HG03064 (cell line): ENCODE data around the gene LRP1B.

ENCODE experiments used
- ATAC-seq: cut with Tn5 transposase; IDR thresholded peaks from one replicate; pipeline ENCODE4 v1.9.1; 2021; ENCODE audit warnings: low read depth; ENCODE audit not compliant: unreplicated experiment

The LRP1B gene

GRCh38 chr2:141610564-141611175, 520.1 kb downstream of the LRP1B start:
- ATAC-seq = no peak

- ATAC-seq = no peak
These were observed 525.7 kb downstream of the LRP1B start for GRCh38 chr2:141605163-141605562.

DNA sequence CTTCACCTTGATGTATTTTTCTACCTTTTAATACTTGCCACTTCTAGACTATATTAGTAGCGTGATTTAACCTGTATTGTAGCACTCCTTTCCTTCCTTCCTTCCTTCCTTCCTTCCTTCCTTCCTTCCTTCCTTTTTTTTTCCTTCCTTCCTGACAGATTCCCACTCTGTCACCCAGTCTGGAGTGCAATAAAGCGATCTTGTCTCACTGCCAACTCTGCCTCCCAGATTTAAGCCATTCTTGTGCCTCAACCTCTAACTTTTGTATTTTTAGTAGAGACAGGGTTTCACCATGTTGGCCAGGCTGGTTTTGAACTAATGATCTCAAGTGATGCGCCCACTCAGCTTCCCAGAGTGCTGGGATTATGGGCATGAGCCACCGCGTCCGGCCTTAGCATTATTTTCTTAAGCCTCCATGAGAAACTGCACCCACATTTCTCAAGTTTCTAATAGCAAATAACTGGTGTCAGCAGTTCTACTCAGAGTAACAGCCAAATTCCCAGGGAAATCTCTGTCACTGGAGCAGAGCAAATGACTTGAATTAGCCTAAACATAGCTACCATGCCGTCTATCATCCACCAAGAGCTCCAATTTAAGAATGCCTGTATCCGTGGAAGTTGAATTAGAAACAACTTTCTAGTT, 529.2 kb downstream of the LRP1B start:
- no peak for ATAC-seq

GRCh38 chr2:141599721-141600120, 531.1 kb downstream of the LRP1B start:
- no peak for ATAC-seq

GRCh38 chr2:141598982-141599381, 531.8 kb downstream of the LRP1B start:
- ATAC-seq = no peak

- no peak for ATAC-seq
These were observed 535.4 kb downstream of the LRP1B start for GRCh38 chr2:141595316-141595920.

DNA sequence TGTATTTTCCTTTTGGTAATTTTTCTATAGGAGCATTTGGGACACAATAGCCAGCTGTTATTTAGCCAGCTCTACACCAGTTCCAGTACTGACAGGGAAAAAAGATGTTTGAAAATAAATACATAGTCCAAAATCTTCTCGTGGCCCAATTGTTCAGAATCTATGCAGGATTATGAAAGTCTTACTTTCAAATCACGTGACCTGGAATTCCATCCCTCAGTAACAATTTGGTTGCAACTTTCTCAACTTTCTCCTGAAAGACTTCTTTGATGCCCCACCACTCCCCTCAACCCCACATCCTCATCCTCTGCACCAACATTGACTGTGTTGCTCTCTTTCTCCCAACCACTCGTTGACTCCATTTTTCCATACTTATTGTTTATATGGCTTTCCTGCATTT, 539.0 kb downstream of the LRP1B start:
- no peak for ATAC-seq

DNA sequence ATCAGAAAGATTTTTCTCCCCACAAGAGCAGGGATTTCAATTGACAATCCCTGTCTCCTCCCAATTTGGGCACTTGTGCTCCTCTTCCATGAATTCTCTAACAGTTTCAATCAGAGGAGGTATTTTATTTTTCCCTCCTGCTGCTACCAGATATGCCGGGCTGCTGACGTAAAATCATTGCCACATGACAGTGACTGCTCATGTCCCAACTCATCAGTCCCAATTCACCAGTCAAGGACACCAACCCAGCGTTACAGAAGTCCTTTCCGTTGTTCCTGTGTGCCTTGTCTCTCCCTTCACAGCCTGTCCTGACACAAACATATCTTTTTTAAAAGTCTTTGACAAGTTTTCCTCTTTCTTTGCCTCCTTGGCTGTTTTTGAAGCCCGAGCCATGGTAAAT, 540.2 kb downstream of the LRP1B start:
- ATAC-seq = no peak

DNA sequence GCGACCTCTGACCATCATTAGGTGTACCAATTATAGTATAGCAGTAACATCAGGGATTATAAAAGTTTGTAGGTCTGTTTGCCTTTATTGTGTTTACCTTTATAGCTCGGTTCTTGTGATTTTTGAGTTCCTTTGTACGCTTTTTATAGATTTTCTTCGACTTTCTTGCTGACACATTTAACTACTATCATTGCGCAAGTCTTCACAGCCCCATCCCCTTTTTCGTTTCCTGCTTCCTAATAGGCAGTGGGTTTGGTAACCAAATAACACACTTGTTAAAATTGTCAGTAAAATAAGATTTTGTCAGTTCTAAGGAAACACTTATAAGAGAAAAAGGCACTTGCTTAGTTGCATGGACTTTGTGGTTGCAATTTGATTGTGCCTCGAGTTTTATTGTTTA, 541.5 kb downstream of the LRP1B start:
- ATAC-seq = no peak

GRCh38 chr2:141586985-141587384, 543.8 kb downstream of the LRP1B start:
- ATAC-seq = no peak

DNA sequence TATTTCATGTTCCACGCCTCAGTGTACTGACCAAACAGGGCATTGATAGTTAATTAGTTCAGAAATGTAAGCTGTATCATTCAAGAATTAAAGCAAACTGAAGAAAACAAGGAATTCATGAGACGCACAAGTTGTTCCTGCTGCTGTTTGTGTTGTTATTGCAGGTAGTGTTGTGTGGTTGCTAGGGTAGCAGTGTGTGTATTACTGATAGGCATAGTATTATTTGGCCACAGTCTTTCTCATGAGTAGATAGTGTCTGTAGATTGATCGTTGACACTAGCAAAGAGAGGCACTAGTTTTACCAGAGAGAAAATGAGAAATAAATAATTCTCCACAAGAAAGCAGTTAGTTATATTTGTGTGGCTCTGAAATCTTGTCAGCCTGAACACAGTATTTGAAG, 548.6 kb downstream of the LRP1B start:
- no peak for ATAC-seq

DNA sequence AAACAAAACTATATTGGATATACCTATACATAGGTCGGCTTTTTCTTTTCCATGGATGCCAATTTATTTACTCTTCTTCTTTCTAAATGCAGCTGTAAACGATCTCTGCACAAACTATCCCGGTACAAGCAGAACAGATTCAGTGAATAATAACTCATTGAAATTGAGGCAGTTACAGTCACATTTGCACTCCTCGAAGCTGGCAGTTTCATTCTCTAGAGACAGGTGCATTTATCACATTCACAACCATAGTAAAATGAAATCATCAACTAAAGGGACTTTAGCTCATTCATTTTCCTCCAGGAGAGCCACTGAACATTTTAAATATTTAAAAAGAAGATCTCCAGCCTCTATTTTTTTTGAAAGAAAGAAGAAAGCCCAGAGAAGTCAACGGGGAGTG, 551.7 kb downstream of the LRP1B start:
- ATAC-seq = no peak

DNA sequence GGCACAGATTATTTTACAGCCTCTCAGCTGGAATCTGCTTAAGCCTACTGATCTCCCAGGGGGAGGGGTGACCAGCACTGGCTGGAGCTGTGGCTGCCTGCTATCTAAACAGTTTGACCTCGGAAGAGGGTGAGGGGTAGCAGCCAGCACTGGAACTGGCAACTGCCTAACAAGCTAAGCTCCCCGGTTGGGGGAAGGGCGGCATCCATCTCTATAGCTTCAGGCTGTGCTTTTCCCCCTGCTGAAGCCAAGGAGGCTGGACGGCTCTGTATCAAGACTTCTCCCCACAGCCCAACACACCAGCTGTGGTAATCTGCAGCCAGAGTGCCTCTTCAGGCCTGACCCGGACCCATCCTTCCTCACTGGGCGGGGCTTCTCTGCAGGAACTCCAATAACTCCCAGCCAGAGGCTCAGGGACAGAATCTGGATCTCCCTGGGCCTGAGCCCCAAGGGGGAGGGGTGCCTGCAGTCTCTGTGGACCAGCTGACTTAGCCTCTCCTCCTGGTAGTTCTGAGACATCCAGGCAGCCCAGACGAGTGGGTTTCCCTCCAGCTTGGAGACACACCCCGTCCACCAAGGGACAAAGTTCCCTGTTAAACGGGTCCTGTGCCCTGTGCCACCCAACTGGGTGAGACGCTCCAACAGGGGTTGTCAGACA, 560.2 kb downstream of the LRP1B start:
- ATAC-seq = no peak

DNA sequence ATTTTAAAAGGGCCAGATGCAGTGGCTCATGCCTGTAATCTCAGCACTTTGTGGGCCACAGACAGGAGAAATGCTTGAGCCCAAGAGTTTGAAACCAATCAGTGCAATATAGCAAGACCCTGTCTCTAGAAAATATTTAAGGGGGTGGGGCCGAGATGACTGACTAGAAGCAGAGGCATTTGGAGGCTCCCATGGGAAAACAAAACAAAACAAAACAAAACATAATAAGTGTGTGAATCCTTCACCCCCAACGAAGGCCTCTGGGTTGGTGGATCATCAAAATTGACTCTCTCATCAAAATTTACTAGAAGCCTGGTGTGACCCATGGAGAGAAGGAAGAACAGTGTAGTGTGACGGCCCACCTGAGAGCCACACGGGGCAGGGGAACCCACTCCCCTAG, 560.9 kb downstream of the LRP1B start:
- ATAC-seq = no peak

- no peak for ATAC-seq
These were observed 565.2 kb downstream of the LRP1B start for GRCh38 chr2:141565597-141565996.

- no peak for ATAC-seq
These were observed 570.1 kb downstream of the LRP1B start for GRCh38 chr2:141560723-141561122.

GRCh38 chr2:141557329-141558095, 573.3 kb downstream of the LRP1B start:
- ATAC-seq = no peak

DNA sequence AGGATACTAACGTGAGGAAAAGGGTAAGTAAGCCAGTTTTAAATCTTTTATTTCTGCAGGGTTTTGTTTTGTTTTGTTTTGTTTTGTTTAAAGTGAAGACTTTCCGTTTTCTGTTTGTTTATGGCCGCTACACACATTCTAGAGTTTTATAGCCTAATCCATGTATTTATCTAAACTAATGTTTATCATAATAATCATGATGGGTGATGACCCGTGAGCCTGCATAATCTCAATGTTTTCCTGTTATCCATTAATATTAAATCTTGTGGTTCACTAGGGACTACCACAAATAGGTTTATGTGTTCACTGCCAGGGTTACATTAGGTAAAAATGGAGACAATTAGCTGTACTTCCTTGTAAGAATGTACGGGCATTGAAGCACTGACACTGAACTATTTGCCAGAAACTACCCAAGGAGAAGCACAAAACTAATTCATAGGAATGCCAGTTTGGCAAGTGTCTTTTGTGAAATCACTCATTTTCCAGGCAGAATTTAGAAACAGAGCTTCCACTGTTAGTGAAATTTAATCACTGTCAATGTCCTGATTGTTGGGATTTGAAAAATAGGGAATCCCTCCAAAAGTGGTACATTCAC, 574.8 kb downstream of the LRP1B start:
- ATAC-seq = no peak

- ATAC-seq = peak; percentile 57
These were observed 576.0 kb downstream of the LRP1B start for GRCh38 chr2:141554810-141555209.

- peak; percentile 76 for ATAC-seq
These were observed 596.0 kb downstream of the LRP1B start for GRCh38 chr2:141534666-141535362.
